ENCODE results near the gene DES. TPM values are rescaled to one million over a fixed set of nuclear protein-coding genes. Genes with fewer than 3 reads are reported as not detected.

DES gene
- total RNA-seq, 1 donor from 2014 or later: 1,211 TPM

DNA sequence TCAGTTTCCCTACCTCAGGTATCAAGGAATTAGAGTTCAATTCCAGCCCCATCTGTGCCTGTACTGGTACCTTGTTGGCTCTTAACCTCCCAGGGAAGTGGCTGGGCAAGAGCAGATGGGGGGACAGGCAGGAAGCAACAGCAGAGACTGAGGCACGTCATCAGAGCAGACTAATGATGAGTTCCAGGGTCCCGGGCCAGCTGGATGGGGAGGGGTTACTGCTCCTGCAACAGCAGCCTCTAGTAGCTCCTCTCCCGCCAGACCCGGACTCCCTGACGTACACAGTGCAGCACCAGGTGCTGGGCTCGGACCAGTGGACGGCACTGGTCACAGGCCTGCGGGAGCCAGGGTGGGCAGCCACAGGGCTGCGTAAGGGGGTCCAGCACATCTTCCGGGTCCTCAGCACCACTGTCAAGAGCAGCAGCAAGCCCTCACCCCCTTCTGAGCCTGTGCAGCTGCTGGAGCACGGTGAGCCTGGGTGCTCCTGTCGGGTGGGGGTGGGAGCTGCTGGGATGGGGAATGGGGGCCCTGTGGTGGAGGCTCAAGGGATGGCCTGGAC is 54.5 kb downstream of the DES start:
- DNase-seq (ENCODE audit: low spot score): no peak

DNA sequence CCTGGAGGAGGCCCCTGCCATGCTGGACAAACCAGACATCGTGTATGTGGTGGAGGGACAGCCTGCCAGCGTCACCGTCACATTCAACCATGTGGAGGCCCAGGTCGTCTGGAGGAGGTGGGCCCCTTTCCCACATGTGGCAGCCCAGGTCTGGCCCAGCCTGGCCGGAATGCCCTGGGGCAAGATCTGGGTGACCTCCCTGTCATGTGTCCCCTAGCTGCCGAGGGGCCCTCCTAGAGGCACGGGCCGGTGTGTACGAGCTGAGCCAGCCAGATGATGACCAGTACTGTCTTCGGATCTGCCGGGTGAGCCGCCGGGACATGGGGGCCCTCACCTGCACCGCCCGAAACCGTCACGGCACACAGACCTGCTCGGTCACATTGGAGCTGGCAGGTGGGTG is 55.3 kb downstream of the DES start:
- DNase-seq (ENCODE audit: low spot score): no peak

DNA sequence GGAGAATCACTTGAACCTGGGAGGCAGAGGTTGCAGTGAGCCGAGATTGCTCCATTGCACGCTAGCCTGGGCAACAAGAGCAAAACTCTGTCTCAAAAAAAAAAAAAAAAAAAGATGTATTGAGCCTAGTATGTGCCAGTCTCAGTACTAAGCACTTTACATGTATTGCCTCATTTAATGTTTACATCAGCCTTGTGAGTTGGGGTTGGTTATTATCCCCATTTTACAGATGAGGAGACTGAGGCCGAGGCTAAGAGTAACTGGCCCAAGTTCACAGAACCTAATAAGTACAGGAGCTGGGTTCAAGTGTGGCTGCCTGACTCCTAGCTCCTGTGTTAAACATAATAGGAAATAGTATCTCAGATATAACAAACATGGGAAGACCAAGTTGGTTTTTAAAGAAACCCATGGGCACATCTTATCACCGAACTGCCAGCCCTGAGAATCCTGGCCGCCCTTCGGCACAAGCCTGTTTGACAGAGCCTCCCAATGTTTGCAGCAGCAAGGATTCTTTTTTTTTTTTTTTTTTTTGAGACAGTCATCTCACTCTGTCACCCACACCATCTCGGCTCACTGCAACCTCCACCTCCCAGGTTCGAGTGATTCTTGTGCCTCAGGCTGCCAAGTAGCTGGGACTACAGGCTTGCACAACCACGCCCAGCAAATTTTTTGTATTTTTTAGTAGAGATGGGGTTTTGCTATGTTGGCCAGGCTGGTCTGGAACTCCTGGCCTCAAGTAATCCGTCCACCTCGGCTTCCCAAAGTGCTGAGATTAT is 56.3 kb downstream of the DES start:
- no peak for DNase-seq (ENCODE audit: low spot score)

DNA sequence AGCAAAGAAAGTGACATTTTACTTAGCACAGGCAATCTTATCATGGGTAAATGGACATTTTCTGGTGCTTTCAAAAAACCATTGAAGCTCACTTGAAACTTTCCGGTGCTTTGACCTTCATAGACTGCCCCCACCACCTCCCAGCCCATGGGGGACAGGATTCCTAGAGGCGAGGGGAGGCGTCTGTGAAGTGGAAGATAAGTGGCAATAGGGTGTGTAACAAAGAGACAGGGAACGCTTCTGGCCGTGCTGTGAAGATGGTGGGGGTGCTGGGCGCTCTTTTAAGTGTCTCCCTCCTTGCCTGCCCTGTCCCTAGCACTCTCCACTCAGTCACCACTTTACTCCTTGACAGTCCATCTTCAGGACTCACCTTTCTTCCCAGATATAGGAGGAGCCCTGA is 57.1 kb downstream of the DES start:
- no peak for DNase-seq (ENCODE audit: low spot score)

DNA sequence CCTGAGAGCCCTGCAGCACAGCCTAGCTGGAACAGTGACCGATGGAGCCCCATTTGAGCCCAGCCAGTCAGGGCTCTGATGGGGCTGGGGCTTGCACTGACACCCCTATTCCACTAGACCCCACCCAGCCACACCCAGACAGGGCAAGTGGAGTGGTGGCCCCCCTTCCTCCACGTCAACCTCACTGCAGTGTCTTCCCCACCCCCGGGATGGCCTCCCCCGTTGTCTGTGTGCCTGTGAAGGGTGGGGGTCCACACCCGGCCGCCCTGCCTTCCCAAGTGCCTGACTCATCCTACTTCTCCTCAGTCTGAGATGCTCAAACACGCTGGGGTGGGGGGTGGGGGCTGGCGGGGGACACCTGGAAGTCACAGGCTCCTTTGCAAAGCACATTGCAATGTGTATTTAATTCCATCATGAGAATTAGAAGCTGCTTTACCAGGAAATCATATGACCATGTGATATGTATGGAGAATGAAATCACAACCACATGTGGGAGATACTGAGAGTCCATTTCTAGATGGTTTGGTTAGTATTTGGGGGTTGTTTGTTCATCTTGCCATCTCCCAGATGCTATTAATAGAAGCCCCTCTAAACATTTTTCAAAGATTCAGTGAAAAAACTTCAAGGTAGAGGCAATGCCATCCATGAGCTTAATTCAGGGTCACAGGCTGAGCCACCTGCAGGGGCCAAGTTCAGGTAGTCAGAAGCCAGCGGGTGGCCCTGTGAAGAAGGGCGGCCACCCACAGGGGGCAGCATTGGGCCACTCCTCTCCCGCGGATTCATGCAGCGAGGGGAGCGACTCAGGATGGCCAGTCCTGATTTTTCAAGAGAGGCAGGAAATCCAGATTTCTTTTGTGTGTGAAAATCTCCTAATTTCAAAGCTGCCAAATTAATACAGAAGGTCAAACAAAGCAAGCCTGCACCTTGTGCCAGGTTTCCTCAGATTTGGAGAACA is 57.8 kb downstream of the DES start:
- peak; percentile 76 for DNase-seq (ENCODE audit: low spot score)

Other genes starting within 250 kb of the DES start
- 1.6 TPM for gene SLC23A3, start 248.3 kb upstream of the DES start, total RNA-seq
- gene CNPPD1, start 241.5 kb upstream of the DES start, total RNA-seq: 56.4 TPM
- 79.6 TPM for gene RETREG2, start 240.1 kb upstream of the DES start, total RNA-seq
- gene ZFAND2B, start 211.6 kb upstream of the DES start, total RNA-seq: 28.7 TPM
- gene ABCB6, start 199.4 kb upstream of the DES start, total RNA-seq: 36.1 TPM
- 31.6 TPM for gene ATG9A, start 188.7 kb upstream of the DES start, total RNA-seq
- 73.1 TPM for gene ANKZF1, start 188.6 kb upstream of the DES start, total RNA-seq
- gene GLB1L, start 172.9 kb upstream of the DES start, total RNA-seq: 9.9 TPM
- 32.9 TPM for gene STK16, start 172.9 kb upstream of the DES start, total RNA-seq
- gene TUBA4B, start 165.1 kb upstream of the DES start, total RNA-seq: not detected
- gene TUBA4A, start 164.5 kb upstream of the DES start, total RNA-seq: 85.1 TPM
- 93.6 TPM for gene DNAJB2, start 139.0 kb upstream of the DES start, total RNA-seq
- gene PTPRN, start 109.0 kb upstream of the DES start, total RNA-seq: not detected
- not detected for gene RESP18, start 85.6 kb upstream of the DES start, total RNA-seq
- 86.6 TPM for gene DNPEP, start 30.5 kb upstream of the DES start, total RNA-seq
- gene SPEG, start 16.5 kb downstream of the DES start, total RNA-seq: 76.6 TPM
- gene GMPPA, start 80.5 kb downstream of the DES start, total RNA-seq: 31.9 TPM
- gene ASIC4, start 96.1 kb downstream of the DES start, total RNA-seq: 0.13 TPM
- gene CHPF, start 125.4 kb downstream of the DES start, total RNA-seq: 49.6 TPM
- gene TMEM198, start 125.7 kb downstream of the DES start, total RNA-seq: 6.0 TPM
- 89.1 TPM for gene OBSL1, start 153.2 kb downstream of the DES start, total RNA-seq
- gene INHA, start 153.9 kb downstream of the DES start, total RNA-seq: 0.78 TPM
- gene STK11IP, start 179.5 kb downstream of the DES start, total RNA-seq: 39.5 TPM
- gene SLC4A3, start 209.3 kb downstream of the DES start, total RNA-seq: 12.2 TPM

Measured in ureter (tissue), 1 donor.